NT2/D1 (cell line): ENCODE measurements around the gene MED9.

Experiments
- SUZ12 ChIP-seq: IDR thresholded peaks from 2 replicates; pipeline ENCODE4 v1.6.1; 2011; ENCODE audit not compliant: insufficient read length, insufficient read depth; ENCODE audit errors: extremely low read depth
- YY1 ChIP-seq: IDR thresholded peaks from 2 replicates; pipeline ENCODE4 v1.6.1; 2011; ENCODE audit not compliant: insufficient read length, insufficient read depth
- ZNF274 ChIP-seq: IDR thresholded peaks from 2 replicates; pipeline ENCODE4 v1.6.1; 2011; ENCODE audit warnings: mild to moderate bottlenecking, low read depth, low read length

- TF ChIP-seq YY1 (no peak), ZNF274 (no peak), SUZ12 (no peak)
These were observed 48.5 kb downstream of the MED9 start for GRCh38 chr17:17525311-17525710.
